ENCODE results near the gene LMAN1L.

LMAN1L gene

DNA sequence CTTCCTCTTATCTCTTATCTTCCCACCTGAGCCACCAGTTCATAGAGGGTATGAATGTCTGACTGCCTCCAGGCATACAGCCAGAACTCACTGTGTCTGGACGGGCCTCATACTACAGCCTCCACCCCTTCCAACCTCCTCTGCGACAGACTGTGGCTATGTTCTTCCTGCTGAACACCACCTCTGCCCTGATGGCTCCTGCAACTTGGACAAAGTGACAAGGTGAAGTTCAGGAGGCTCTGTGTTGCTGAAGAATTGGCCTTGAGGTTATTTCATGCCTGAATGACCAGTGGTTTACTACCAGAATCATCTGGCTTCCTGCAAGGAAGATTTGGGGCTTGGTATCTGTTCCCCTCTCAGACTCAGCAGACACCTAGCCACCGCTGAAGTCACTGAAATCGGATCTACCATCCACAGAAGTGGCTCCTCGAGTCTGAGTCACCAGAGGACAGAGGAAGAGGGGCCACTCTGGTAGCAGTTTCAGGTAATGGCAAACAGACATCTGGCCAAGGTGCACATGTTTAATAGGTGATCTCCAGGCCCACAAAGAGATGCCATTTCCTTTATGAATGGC is 44.5 kb downstream of the LMAN1L start:
- DNase-seq (ENCODE audit: low read depth in 2 of 2): no peak

GRCh38 chr15:74857671-74858368 is 45.2 kb downstream of the LMAN1L start:
- DNase-seq (ENCODE audit: low read depth in 2 of 2): no peak

- DNase-seq (ENCODE audit: low read depth in 2 of 2): no peak
Observed at GRCh38 chr15:74858369-74858740, 45.7 kb downstream of the LMAN1L start.

- no peak for DNase-seq (ENCODE audit: low read depth in 2 of 2)
Observed at GRCh38 chr15:74863239-74864056, 50.8 kb downstream of the LMAN1L start.

DNA sequence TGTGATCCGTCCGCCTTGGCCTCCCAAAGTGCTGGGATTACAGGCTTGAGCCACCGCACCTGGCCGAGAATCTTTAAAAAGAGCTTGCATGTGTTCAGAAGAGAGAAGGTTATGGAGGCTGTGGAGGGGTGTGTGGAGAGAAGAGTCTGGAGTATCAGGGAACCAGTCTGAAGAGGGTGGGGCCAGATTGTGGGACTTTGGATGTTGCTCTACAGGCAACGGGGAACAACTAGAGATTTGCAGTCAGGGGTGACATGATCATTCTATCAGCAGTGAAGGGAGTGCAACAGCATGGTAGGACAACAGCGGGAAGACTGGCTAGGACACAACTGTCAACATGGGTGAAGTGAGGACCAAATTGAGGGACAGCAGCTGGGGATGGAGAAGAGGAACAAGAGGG is 51.7 kb downstream of the LMAN1L start:
- no peak for DNase-seq (ENCODE audit: low read depth in 2 of 2)

GRCh38 chr15:74865316-74865715 is 52.7 kb downstream of the LMAN1L start:
- no peak for DNase-seq (ENCODE audit: low read depth in 2 of 2)

DNA sequence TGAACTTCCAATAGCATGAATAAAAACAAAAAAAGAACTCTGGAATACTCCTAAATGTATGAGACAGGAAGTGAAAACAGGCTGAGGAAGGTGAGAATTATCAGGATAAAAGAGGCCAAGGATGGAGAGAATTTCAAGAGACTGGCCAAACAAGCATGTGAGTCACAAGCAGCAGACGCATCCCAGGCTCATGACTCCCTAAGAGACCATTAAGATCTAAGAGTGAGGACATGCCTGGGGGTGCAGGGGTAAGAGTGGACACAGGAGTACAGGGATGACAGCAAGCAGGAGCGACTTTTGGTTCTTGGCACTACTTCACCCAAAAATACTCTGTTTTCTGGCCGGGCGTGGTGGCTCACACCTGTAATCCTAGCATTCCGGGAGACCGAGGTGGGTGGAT is 53.5 kb downstream of the LMAN1L start:
- no peak for DNase-seq (ENCODE audit: low read depth in 2 of 2)

DNA sequence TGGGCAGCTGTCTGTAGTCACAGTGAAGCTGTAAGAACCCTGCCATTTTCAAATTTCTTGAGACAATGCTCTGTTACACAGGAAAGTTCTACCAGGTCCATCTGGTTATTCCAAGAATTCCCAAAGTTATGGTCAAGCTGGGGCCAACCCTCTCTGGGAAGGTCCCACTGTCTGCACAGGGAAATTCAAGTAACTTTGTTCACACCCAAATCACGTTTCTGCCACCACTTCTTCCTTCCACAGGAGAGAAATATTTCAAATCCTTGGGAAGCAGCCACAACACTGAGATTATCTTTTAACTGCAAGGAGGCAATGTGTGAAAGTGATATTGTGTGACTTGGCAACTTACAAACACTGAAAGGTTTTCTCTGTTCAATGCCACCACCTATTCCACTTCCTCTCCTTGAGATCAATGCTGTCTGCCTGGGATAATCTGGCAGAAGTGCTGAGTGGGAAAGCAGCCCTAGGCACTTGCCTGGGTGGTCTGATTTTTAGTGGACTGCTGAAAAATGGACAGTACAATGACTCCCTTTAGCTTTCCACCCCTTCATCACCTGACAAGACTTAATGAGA is 54.9 kb downstream of the LMAN1L start:
- DNase-seq (ENCODE audit: low read depth in 2 of 2): no peak

GRCh38 chr15:74868059-74868458 is 55.4 kb downstream of the LMAN1L start:
- DNase-seq (ENCODE audit: low read depth in 2 of 2): no peak

GRCh38 chr15:74869372-74869725 is 56.7 kb downstream of the LMAN1L start:
- DNase-seq (ENCODE audit: low read depth in 2 of 2): no peak

DNA sequence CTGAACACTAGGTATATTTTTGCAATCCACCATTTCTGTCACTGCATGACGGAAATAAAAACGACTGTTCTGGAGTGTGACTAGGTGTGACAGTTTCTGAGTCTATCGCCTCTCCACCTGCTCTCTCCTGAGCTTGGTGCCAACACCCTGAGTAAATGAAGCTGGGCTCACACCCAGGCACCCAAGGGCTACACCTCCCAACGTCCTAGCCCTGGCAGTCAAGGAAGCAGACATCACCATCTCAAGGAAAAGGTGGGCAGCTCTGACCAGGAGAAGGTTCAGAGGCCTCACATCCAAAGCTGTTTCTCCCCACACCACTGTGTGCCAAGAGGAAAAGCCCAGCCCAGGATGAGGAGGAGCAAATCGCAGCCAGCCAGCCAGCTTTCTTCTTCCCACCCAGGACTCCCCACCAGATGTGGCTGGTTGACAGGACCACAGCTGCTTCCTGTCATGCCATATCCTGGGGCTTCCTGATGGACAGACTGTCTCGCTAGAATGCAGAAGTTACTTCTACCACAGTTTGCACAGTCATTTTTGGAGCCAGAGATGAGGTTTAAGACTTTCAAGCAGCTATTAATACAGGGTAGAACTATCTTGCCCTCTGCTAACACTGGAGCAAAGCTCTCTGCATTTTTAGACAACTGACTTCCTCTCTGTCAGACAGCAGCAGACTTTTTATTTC is 57.2 kb downstream of the LMAN1L start:
- no peak for DNase-seq (ENCODE audit: low read depth in 2 of 2)

- no peak for DNase-seq (ENCODE audit: low read depth in 2 of 2)
Observed at GRCh38 chr15:74870436-74871215, 58.0 kb downstream of the LMAN1L start.

DNA sequence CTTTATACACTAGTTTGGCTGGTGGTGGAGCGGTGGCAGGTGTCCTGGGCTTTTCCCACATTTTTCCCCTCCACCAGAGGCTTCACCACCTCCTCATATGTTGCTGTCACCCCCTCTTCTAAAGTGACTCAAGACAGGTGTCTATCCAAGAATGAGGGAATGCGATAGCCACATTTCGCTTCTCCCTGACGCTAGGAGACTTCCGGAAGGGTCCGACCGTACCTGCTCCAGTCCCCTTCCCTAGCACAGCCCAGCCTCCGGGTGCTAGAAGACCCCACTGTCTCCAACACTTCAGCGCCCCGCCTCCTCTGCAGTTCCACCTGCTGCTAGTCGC is 60.0 kb downstream of the LMAN1L start:
- no peak for DNase-seq (ENCODE audit: low read depth in 2 of 2)

GRCh38 chr15:74873036-74873755 is 60.6 kb downstream of the LMAN1L start, which contains the start of gene SCAMP2:
SCAMP2 (minus strand) TSS chr15:74873365; CDS start chr15:74873255, 110 bp downstream.
- peak; percentile 76 to 84 for DNase-seq (ENCODE audit: low read depth in 2 of 2)

DNA sequence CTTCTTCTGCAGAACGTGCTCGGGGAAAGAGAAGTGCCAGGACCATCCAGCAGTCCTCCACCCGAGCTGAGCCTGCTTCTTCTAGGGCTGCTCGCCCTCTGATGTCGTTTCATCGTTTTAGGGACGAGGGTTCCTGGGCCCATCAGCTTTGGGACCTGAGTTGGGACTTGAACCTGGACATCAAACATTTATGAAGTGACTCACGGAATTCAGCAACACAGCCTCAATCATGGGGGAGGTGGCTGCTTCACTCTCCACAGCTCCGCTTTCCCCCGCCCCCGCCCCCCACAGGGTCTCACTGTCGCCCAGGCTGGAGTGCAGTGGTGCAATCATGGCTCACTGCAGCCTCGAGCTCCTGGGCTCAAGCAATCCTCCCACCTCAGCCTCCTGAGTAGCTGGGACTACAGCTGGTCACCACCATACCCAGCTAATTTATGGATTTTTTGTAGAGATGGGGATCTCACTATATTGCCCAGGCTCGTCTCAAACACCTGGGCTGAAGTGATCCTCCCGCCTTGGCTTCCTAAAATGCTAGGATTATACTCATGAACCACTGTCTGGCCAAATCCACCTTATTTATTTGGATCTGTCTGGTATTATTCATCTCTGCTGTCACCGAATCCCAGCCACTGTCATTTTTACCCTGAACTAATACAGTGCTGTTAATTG is 61.3 kb downstream of the LMAN1L start:
- DNase-seq (ENCODE audit: low read depth in 2 of 2): no peak

All from stimulated activated CD8-positive, alpha-beta memory T cell treated with anti-CD3 and anti-CD28 coated beads, Interleukin-15, amount 100 ng/mL, for 4 hours (primary cell).